ENCODE results near the gene KCNE3.

Gene KCNE3, protein sequence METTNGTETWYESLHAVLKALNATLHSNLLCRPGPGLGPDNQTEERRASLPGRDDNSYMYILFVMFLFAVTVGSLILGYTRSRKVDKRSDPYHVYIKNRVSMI

DNA sequence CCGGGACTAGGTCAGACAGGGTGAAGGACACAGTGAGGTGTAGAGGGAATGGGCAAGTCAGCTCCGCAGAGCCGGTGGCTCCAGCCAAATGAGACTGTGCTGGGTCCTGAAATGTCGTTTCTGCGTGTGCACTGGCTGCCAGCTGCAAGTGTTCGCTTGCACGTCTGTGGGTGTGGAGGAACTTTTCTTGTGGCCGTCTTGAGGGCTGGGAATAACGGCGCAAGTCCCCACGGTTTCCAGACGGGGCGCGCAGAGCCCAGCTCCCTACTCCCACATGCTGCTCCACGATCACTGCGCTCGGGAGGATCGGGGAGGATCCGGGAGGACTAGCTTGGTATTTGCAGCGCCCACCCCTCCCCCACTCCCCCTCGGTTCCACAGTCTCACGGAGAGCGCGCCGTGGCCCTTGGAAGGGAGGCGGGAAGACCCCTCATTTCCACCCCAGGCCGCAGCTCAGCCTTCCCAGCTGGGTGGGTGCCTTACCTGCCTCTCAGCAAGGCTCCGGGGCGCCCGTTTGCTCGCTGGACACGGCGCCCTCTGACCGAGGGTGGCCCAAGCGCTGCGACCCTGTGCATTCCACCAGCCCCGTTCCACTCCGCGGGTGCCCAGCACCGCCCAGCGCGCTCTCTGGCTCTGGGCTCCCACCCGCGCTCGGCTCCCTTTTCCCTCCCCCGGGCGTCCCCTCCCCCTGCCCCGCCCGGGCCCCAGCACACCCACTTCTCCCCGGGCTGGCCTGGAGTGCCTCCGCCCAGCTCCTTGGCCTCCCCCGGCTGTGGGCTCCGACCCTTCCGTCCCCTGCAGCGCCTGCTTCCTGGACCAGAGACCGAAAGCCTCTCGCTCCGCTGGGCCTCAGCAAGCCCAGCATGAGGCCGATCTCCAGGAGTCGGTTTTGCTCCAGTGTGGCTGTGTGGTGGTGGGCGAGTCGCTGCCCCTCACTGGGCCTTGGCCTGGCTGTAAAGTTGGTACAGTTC is at the start of gene KCNE3:
Gene KCNE3 (minus strand): TSS at position 634 of the 970 bp plus-strand sequence. CDS start 9,986 bp downstream, outside the sequence.
- no peaks in the 10 kb centered on the region for H3K27me3 ChIP-seq

DNA sequence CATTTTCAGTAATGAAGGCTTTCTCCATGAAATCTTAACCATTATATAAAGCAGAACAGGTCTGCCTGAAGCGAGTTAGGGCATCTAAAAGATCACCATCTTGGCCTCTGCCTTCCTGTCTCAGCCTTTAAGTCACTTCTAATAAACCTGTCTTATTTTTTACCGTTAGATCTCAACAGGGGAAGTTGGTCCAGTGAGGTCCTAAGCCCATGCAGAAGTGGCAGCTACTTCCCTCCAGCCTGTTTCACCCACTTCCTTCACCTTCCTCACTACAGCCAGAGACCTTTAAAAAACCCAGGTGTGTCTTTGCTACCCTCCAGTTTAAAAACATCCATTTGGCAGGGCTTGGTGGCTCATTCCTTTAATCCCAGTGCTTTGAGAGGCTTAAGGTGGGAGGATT is 40.2 kb upstream of the KCNE3 start:
- TF ChIP-seq Cebpa-rat (IDR thresholded peaks at IDR 0.05): no peak
- no peak overlapping the region for H3K27ac ChIP-seq
- no peaks in the 10 kb centered on the region for H3K4me1 ChIP-seq
- H3K4me3 ChIP-seq: no peak overlapping the region
- peaks cover 8% of the 10 kb centered on the region for H3K9me3 ChIP-seq
- no peak overlapping the region for H3K4me2 ChIP-seq
- no peaks in the 10 kb centered on the region for H3K36me3 ChIP-seq
- H3K9ac ChIP-seq: no peak overlapping the region
- H3K27me3 ChIP-seq: no peaks in the 10 kb centered on the region
- H4K20me1 ChIP-seq: no peaks in the 10 kb centered on the region

More for the DNA sequence above, at the start of gene KCNE3:
- H3K36me3 ChIP-seq: no peaks in the 10 kb centered on the region
- H3K27ac ChIP-seq: no peak within 1 kb of the TSS
- TF ChIP-seq Cebpa-rat (IDR thresholded peaks at IDR 0.05): no peak
- H3K9me3 ChIP-seq: no peaks in the 10 kb centered on the region
- no peak within 1 kb of the TSS for H3K9ac ChIP-seq
- H3K4me2 ChIP-seq: peak within 1 kb of the TSS; percentile 22; the same call in 1 of the 2 replicates
- peaks cover 9% of the 10 kb centered on the region for H3K4me1 ChIP-seq
- H3K4me3 ChIP-seq: no peak within 1 kb of the TSS
- no peaks in the 10 kb centered on the region for H4K20me1 ChIP-seq

DNA sequence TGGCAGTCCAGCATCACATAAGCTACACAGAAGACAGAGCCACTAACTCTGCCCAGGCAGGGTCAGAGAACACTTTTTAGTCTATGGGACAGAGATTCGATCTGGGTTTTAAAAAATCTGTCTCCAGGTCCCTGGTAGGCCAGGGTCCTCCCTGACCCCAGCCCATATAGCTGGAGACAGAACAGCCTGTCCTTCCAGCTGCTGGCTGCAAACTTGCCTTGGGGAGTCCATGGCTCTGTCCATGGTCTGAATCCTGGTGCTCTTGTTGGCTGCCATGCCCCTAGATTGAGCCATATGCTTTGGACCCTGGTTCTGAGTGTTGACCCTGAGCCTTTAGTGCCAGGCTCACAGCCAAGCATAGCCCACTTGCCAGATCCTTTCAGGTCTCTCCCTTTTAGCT is 39.5 kb upstream of the KCNE3 start:
- Histone ChIP-seq H3K9me3 (peaks cover 14% of the 10 kb centered on the region), H4K20me1 (no peaks in the 10 kb centered on the region), H3K27ac (no peak overlapping the region), H3K9ac (no peak overlapping the region), H3K4me2 (no peak overlapping the region), H3K36me3 (no peaks in the 10 kb centered on the region), H3K27me3 (no peaks in the 10 kb centered on the region), H3K4me3 (no peak overlapping the region), H3K4me1 (no peaks in the 10 kb centered on the region)
- TF ChIP-seq Cebpa-rat (IDR thresholded peaks at IDR 0.05): no peak

DNA sequence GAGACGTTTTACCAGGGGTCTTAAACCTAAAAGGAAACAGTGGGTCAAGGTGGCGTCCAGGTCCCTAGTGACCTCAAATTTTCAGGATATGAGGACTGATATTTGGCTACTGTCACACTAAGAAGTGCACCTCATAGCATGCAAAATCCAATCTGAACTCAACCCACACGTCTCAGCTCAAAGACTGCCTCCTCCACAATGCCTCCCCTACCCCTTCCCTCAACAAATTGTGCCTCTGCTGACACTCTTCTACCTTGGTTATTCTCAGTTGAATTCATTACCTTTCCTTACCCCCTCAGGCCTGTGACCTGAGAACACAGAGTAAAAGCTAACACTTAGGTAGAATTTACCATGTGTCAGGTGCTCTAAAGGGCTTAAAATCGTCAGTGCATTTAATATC is 38.6 kb upstream of the KCNE3 start:
- Histone ChIP-seq H3K9ac (no peak overlapping the region), H3K4me3 (no peak overlapping the region), H3K27me3 (no peaks in the 10 kb centered on the region), H3K27ac (no peak overlapping the region), H3K4me1 (no peaks in the 10 kb centered on the region), H3K36me3 (no peaks in the 10 kb centered on the region), H3K4me2 (no peak overlapping the region), H3K9me3 (peaks cover 14% of the 10 kb centered on the region), H4K20me1 (no peaks in the 10 kb centered on the region)
- TF ChIP-seq Cebpa-rat (IDR thresholded peaks at IDR 0.05): no peak

DNA sequence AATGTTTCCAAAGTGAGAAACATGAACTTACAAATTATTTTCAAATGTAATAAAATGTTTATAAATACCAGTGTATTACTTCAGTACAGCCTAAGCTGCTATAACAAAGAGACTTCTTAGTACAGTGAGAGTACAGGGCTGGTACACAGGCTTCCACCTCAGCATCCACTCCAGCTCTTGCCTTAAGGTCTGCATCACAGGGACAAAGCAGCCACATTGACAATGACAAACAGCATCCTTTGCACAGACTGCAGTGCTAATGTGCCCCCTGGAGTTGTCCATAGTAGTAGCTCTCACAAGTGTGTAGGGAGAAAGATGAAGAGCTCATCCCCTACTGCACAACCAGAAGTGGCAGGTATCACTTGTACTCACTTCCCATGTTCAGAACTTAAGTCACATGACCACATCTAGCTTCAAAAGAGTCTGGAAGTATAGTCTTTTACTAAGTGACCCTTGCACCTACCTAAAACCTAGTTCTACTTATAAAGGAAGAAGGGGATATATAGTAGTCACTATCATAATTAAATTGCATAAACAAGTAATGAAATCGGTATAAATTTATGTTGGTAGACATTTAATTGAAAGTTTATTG is 36.8 kb upstream of the KCNE3 start:
- Histone ChIP-seq H3K27me3 (no peaks in the 10 kb centered on the region), H3K4me2 (no peak overlapping the region), H3K9me3 (peaks cover 18% of the 10 kb centered on the region), H3K27ac (no peak overlapping the region), H3K9ac (no peak overlapping the region), H4K20me1 (no peaks in the 10 kb centered on the region), H3K36me3 (no peaks in the 10 kb centered on the region), H3K4me1 (no peaks in the 10 kb centered on the region), H3K4me3 (no peak overlapping the region)
- TF ChIP-seq Cebpa-rat (IDR thresholded peaks at IDR 0.05): no peak

DNA sequence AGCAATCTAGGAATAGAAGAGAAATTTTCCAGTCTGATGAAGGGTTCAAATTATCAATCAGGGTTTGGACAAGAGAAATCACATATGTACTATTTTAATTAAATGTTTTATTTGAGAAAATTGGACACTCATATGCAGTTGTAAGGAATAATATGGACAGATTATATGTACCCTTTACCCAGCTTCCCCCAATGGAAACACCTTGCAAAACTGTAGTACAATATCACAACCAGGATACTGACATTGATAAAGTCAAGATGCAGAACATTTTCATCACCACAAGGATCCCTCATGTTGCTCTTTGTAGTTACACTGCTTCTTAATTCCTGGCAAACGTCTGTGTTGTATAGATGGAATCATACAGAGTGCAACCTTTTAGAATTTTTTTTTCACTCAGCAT is 27.6 kb upstream of the KCNE3 start:
- H3K27ac ChIP-seq: no peak overlapping the region
- H3K36me3 ChIP-seq: no peaks in the 10 kb centered on the region
- no peaks in the 10 kb centered on the region for H3K27me3 ChIP-seq
- peaks cover 17% of the 10 kb centered on the region for H3K4me1 ChIP-seq
- peaks cover 12% of the 10 kb centered on the region; the same call in 1 of the 2 replicates for H3K9me3 ChIP-seq
- no peak overlapping the region for H3K4me3 ChIP-seq
- H4K20me1 ChIP-seq: no peaks in the 10 kb centered on the region
- no peak overlapping the region for H3K9ac ChIP-seq
- H3K4me2 ChIP-seq: no peak overlapping the region
- TF ChIP-seq Cebpa-rat (IDR thresholded peaks at IDR 0.05): no peak

DNA sequence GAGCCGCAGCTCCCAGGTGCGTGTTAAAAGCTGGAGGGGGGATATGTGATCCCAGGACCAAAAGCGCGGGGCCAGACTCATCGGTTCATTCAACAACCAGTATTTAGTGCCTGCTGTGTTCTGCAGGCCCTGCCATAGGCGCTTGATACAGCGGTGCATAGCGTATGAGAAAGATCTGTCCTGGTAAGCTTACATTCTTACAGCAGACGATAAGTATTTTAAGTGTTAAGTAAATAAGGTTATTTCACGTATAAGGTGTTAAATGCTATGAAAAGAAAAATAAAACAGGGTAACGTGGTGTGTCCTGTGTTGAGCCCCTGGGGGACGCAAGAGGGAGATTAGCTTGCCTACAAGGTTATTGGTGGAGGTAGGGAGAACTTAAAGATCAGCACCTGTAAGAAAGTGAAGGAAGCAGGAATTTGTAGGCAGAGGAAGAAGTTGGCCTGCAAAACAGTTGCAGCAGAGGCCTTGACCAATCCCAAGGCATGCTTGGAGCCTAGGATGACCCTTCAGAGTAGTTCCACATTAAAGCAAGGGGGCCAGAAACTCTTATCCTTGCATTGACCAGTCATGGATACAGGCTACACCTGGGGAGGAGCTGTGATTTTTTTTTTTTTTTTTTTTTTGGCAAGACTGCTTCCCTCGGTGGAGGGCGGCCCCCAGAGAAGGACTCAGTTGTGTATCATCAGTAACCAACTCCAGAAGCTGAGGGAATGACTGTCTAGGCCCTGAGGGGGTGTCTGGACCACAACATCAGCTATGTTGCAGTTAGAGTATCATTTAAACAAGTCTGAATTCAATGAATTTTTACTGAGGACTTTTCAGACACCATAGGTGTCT is 26.7 kb upstream of the KCNE3 start:
- Histone ChIP-seq H3K9me3 (peaks cover 12% of the 10 kb centered on the region; the same call in 1 of the 2 replicates), H3K9ac (peak overlapping the region; percentile 98), H3K27ac (peak overlapping the region; percentile 98), H3K4me3 (peak overlapping the region; percentile 96), H4K20me1 (no peaks in the 10 kb centered on the region), H3K36me3 (no peaks in the 10 kb centered on the region), H3K27me3 (no peaks in the 10 kb centered on the region), H3K4me1 (peaks cover 17% of the 10 kb centered on the region), H3K4me2 (peak overlapping the region; percentile 81)
- no peak for TF ChIP-seq Cebpa-rat (IDR thresholded peaks at IDR 0.05)

DNA sequence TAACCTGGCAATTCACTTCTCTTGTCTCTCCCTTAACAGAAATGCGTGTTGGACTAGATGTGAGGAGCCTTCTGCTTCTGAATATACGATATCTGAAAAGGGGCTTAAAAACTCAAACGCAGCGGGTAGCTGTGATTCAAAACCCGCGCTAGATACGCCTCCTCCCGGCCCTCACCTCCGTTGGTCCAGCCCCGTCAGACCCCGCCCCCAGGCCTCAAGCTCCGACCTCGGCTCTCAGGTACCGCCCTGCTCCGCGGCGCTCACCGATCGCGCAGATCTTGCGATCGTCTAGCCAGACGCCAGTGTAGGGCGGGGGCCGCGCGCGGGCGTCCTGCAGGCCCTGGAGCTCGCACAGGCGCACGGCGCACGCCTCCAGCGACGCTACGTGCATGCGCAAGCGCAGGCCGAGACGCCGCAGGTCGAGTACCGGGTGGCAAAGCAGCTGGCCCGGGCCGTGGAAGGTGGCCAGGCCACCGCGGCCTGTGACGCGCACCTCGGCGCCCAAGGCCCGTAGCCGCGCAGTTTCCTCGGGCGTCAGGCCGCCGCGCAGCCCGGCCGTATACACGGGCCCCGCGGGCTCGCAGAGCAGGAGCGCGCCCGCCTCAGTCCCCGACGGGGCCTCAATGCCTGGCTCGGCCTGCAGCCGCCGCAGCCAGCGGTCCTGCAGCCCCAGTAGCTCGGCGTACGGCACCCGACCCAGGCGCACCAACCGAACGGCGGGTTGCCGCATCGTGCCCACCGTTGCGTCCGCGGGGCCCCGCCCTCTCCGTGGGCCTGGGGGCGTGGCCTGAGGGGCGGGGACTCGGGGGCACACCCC is 25.8 kb upstream of the KCNE3 start, which contains the start of gene LIPT2:
Gene LIPT2 (minus strand): TSS at position 751 of the 817 bp plus-strand sequence. CDS start 21 bp downstream, at position 730.
- no peak for TF ChIP-seq Cebpa-rat (IDR thresholded peaks at IDR 0.05)

More for the DNA sequence above, 25.8 kb upstream of the KCNE3 start, which contains the start of gene LIPT2:
- H3K4me3 ChIP-seq: peak within 1 kb of the TSS; percentile 96
- peak within 1 kb of the TSS; percentile 81 for H3K4me2 ChIP-seq
- H3K36me3 ChIP-seq: no peaks in the 10 kb centered on the region
- no peaks in the 10 kb centered on the region for H4K20me1 ChIP-seq
- peak within 1 kb of the TSS; percentile 98 for H3K9ac ChIP-seq
- peaks cover 17% of the 10 kb centered on the region for H3K4me1 ChIP-seq
- H3K27ac ChIP-seq: peak within 1 kb of the TSS; percentile 98
- peaks cover 12% of the 10 kb centered on the region; the same call in 1 of the 2 replicates for H3K9me3 ChIP-seq
- no peaks in the 10 kb centered on the region for H3K27me3 ChIP-seq
